ENCODE data around the gene DHX40.
"Not testable (repeated sequence)": the region's sequence is repeated elsewhere in the genome, so short reads cannot be mapped to it uniquely, and the experiment has no call there.

Gene DHX40

GRCh38 chr17:59631276-59631675, 65.9 kb downstream of the DHX40 start:
- DNase-seq, result peak; percentile 41

GRCh38 chr17:59632398-59632797, 67.0 kb downstream of the DHX40 start:
- DNase-seq, result no peak

GRCh38 chr17:59633658-59634359, 68.4 kb downstream of the DHX40 start:
- DNase-seq, result no peak

- peak; percentile 39 for DNase-seq
These were observed 69.5 kb downstream of the DHX40 start for GRCh38 chr17:59634632-59635541.

- DNase-seq, result no peak
These were observed 72.4 kb downstream of the DHX40 start for GRCh38 chr17:59637611-59638310.

- no peak for DNase-seq
These were observed 73.1 kb downstream of the DHX40 start for GRCh38 chr17:59638553-59638952.

GRCh38 chr17:59641799-59642484, 76.5 kb downstream of the DHX40 start:
- no peak for DNase-seq

- no peak for DNase-seq
These were observed 77.2 kb downstream of the DHX40 start for GRCh38 chr17:59642565-59642964.

GRCh38 chr17:59643159-59644140, 78.0 kb downstream of the DHX40 start:
- DNase-seq, result peak; percentile 34

- DNase-seq, result no peak
These were observed 81.9 kb downstream of the DHX40 start for GRCh38 chr17:59647288-59647687.

GRCh38 chr17:59649886-59650285, 84.5 kb downstream of the DHX40 start:
- DNase-seq, result peak; percentile 36

- DNase-seq, result no peak
These were observed 85.2 kb downstream of the DHX40 start for GRCh38 chr17:59650642-59651041.

- DNase-seq, result no peak
These were observed 85.9 kb downstream of the DHX40 start for GRCh38 chr17:59651346-59651745.

GRCh38 chr17:59652119-59652518, 86.7 kb downstream of the DHX40 start:
- DNase-seq, result peak; percentile 60

GRCh38 chr17:59656624-59657023, 91.2 kb downstream of the DHX40 start:
- DNase-seq, result not testable (repeated sequence)
